ENCODE measurements around the gene ACACB. TPM values are rescaled to one million over a fixed set of nuclear protein-coding genes. Genes with fewer than 3 reads are reported as not detected.

Gene ACACB
- total and polyA plus RNA-seq, 4 donors: 8.4 to 70.3 (median 30.1) TPM

DNA sequence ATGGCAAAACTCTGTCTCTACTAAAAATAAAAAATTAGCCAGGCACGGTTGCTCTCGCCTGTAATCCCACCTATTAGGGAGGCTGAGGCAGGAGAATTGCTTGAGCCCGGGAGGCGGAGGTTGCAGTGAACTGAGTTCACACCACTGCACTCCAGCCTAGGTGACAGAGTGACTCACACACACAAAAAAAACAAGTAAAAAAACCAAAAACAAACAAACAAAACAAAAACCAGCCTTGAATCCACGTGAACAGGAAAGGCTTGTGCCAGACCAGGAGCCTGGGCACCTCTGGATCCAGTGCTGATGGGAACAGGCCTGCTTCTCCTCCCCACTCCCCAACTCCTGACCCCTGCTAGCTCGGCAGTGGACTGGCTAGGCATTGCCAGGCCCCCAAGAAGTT is 189.2 kb downstream of the ACACB start:
- Histone ChIP-seq H3K4me3 (ENCODE audit: low read length in 2 of 2) (no peak overlapping the region), H3K27me3 (ENCODE audit: control insufficient read depth in 1 of 2, insufficient read depth in 2 of 2, low read length in 1 of 2) (peaks cover 0 to 2% of the 10 kb centered on the region in 2 donors), H3K36me3 (ENCODE audit: control insufficient read depth in 1 of 2, insufficient read depth in 2 of 2, low read length in 1 of 2) (no peaks in the 10 kb centered on the region), H3K27ac (ENCODE audit: low read depth in 1 of 2, low read length in 2 of 2) (no peak overlapping the region), H3K4me1 (ENCODE audit: control insufficient read depth in 1 of 2, insufficient read depth in 2 of 2, low read length in 2 of 2) (no peaks in the 10 kb centered on the region), H3K9me3 (ENCODE audit: control insufficient read depth, low read length) (no peaks in the 10 kb centered on the region)
- intact Hi-C loops (cut with DNase I): no loop called here
- no peak for ATAC-seq (ENCODE audit: low FRiP score)
- DNase-seq: no peak
- 72 to 74% methylated on average over 6 of the region's 6 CpGs for WGBS, 2 donors

DNA sequence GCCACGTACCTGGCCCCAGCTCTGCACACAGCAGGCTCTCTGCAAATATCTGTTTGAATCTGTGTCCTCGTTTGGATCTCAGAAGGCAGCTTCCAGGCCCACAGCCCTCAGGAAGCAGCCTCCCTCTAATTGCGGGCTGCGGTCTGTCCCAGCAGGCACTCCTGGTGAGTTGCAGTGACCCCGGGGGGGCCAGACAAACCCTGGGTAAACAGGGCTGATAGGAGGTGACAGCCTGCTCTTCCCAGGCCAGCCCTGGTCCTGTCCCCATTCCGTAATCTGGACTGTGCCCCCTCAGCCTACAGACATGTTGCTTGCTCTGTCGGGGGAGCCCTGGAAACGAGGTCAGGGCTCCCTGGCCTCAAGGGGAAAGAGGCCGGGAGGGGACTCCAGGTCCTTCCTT is 190.7 kb downstream of the ACACB start:
- Histone ChIP-seq H3K4me3 (ENCODE audit: low read length in 2 of 2) (no peak overlapping the region), H3K9me3 (ENCODE audit: control insufficient read depth, low read length) (no peaks in the 10 kb centered on the region), H3K27ac (ENCODE audit: low read depth in 1 of 2, low read length in 2 of 2) (no peak overlapping the region), H3K4me1 (ENCODE audit: control insufficient read depth in 1 of 2, insufficient read depth in 2 of 2, low read length in 2 of 2) (no peaks in the 10 kb centered on the region), H3K36me3 (ENCODE audit: control insufficient read depth in 1 of 2, insufficient read depth in 2 of 2, low read length in 1 of 2) (no peaks in the 10 kb centered on the region), H3K27me3 (ENCODE audit: control insufficient read depth in 1 of 2, insufficient read depth in 2 of 2, low read length in 1 of 2) (peaks cover 0 to 2% of the 10 kb centered on the region in 2 donors)
- DNase-seq: no peak
- intact Hi-C loops (cut with DNase I): no loop called here
- ATAC-seq (ENCODE audit: low FRiP score): peak; percentile 24
- WGBS, 2 donors: 77 to 79% methylated on average over 9 of the region's 9 CpGs

DNA sequence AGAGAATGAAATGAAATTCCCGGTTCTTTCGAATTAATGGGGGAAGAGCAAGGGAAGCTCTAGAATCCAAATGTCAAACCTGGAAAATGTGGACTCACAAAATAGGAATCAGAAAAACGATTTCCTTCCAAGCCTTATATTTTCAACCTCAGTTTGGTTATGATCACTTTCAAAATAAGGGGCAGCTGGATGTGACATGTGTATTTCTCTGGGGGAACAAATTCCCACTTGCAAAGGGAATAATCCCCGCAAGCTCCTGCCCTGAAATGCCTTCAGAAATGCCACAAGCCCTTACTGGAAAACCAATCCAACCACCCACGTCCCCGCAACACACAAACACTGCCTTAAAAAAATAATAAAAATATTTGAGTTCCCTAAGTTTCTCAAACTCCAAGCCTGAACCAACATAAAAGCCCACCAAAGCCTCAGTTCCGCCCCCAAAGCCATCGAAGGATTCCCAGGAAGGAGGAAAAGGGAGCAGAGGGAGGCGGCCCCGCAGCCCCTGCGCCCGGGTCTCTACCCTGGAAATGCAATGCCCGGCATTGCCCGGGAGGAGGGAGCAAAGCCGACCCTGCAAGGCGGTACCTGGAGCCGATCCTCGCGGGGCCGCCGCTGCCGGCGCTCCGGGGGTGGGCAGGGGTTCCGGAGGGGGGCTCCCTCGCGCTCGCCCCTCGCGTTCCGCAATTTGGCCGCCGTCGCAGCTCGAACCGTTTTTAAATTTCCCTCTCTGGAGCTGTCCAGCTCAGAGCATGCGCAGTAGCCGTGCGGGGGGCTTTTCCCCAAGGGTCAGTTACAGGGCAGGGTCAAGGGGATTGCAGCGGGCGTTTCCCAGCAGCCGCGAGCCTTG is 192.4 kb downstream of the ACACB start, which contains the start of gene FOXN4:
Gene FOXN4, minus strand, starts transcription at position 751 of the 847 bp plus-strand sequence. CDS start 963 bp downstream, outside the sequence.
- H3K4me1 ChIP-seq (ENCODE audit: control insufficient read depth in 1 of 2, insufficient read depth in 2 of 2, low read length in 2 of 2): no peaks in the 10 kb centered on the region
- peak within 1 kb of the TSS; percentile 59 to 74 for H3K4me3 ChIP-seq (ENCODE audit: low read length in 2 of 2)
- no peaks in the 10 kb centered on the region for H3K27me3 ChIP-seq (ENCODE audit: control insufficient read depth in 1 of 2, insufficient read depth in 2 of 2, low read length in 1 of 2)
- no peaks in the 10 kb centered on the region for H3K36me3 ChIP-seq (ENCODE audit: control insufficient read depth in 1 of 2, insufficient read depth in 2 of 2, low read length in 1 of 2)
- H3K9me3 ChIP-seq (ENCODE audit: control insufficient read depth, low read length): no peaks in the 10 kb centered on the region
- WGBS, 2 donors: 8% methylated on average over 39 to 43 of the region's 43 CpGs
- ATAC-seq (ENCODE audit: low FRiP score) (no peak), DNase-seq (no peak)
- intact Hi-C loops (cut with DNase I): no loop called here
- H3K27ac ChIP-seq (ENCODE audit: low read depth in 1 of 2, low read length in 2 of 2): no peak within 1 kb of the TSS

DNA sequence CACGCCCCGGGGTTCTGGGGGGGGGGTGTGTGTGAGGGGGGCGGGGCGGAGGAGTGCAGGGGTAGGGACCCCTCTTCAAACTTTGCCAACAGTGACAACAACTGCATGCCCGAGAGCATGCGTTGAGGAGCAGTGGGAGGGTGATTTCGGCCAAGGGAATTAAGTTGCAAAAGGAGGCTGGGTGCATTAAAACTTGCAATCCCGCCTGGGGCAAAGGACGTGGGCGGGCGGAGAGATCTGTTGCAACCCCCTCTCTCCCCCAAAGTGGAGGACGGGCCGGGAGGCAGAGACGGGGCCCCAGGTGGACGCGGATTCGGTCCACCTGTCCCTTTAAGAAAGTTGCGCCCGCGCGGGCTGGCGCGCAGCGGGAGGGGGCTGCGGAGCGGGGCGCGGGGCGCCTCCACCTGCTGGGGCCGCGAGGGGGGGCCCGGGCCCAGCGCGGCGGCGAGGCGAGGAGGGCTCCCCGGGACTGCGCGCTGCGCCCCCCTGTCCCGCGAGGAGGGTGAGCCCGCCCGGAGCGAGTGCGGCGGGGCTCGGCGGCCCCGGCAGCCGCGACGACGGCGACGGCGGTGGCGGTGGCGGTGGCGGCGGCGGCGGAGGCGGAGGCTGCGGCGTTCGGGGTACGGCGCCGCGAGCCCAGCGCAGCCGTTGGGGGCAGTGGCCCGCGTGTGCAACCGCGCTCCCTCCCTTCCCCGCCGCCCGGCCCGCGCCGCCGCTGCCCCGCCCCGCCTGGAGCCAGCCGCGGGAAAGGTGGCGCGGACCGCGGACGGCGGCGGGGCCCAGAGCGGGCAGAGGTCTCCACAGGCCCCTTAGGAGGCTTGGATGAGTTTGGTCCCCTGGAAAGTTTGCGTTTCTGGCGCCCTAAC is 193.2 kb downstream of the ACACB start:
- no peak for DNase-seq
- Histone ChIP-seq H3K9me3 (ENCODE audit: control insufficient read depth, low read length) (no peaks in the 10 kb centered on the region), H3K4me3 (ENCODE audit: low read length in 2 of 2) (peak overlapping the region; percentile 59 to 74), H3K4me1 (ENCODE audit: control insufficient read depth in 1 of 2, insufficient read depth in 2 of 2, low read length in 2 of 2) (no peaks in the 10 kb centered on the region), H3K27ac (ENCODE audit: low read depth in 1 of 2, low read length in 2 of 2) (no peak overlapping the region), H3K36me3 (ENCODE audit: control insufficient read depth in 1 of 2, insufficient read depth in 2 of 2, low read length in 1 of 2) (no peaks in the 10 kb centered on the region), H3K27me3 (ENCODE audit: control insufficient read depth in 1 of 2, insufficient read depth in 2 of 2, low read length in 1 of 2) (no peaks in the 10 kb centered on the region)
- intact Hi-C loops (cut with DNase I): no loop called here
- 1% methylated on average over 36 to 99 of the region's 99 CpGs for WGBS, 2 donors
- no peak for ATAC-seq (ENCODE audit: low FRiP score)

DNA sequence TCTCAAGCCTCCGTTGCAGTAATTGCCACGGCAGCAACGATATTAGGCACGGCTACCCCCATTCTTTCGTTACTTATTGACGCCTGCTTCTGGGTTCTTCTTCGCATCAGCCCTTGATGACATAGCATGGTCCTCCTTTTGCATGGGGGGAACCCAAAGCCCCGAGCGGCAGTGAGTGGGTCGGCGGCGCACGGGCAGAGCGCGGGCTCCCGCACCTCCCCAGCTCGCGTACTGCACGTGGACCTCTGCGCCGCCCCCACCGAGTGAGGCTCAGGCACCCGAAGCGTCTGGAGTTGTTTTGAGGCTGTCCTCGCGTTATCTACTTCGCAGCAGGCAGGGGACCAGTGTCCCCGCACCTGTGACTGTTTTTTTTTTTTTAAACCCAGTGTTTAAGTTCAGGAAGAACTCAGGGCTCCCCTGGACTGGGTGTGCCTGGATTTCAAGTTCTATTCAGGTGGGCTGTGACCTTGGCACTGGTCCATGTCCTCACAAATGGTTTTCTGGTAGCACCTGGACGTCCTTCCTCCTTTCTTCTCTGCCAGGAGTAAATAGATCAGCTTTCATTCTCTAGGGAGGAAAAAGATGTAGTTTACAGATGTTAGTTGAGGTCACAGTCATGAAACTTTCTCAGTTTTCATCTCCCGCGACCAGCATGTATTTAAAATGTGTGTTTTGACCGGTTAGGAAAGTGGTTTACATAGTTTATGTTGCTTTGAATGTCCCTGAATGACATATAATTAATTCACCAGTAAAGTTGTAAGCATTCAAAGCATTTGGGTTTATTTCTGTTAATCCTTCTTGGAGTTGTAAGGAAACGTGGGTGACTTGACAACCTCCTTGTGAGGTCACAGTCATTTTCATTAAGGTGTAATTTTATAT is 194.1 kb downstream of the ACACB start:
- Histone ChIP-seq H3K27ac (ENCODE audit: low read depth in 1 of 2, low read length in 2 of 2) (no peak overlapping the region), H3K36me3 (ENCODE audit: control insufficient read depth in 1 of 2, insufficient read depth in 2 of 2, low read length in 1 of 2) (no peaks in the 10 kb centered on the region), H3K9me3 (ENCODE audit: control insufficient read depth, low read length) (no peaks in the 10 kb centered on the region), H3K27me3 (ENCODE audit: control insufficient read depth in 1 of 2, insufficient read depth in 2 of 2, low read length in 1 of 2) (no peaks in the 10 kb centered on the region), H3K4me1 (ENCODE audit: control insufficient read depth in 1 of 2, insufficient read depth in 2 of 2, low read length in 2 of 2) (no peaks in the 10 kb centered on the region), H3K4me3 (ENCODE audit: low read length in 2 of 2) (peak overlapping the region; percentile 59 to 74)
- intact Hi-C loops (cut with DNase I): no loop called here
- ATAC-seq (ENCODE audit: low FRiP score): no peak
- 12% methylated on average over 33 of the region's 33 CpGs for WGBS, 2 donors
- DNase-seq: no peak

Other genes starting within 250 kb of the ACACB start
- gene DAO, start 236.5 kb upstream of the ACACB start, total RNA-seq: not detected
- not detected for gene DAO, start 236.5 kb upstream of the ACACB start, polyA plus RNA-seq
- gene SVOP, start 95.5 kb upstream of the ACACB start, total RNA-seq: not detected
- gene SVOP, start 95.5 kb upstream of the ACACB start, polyA plus RNA-seq: not detected
- gene USP30, start 64.0 kb upstream of the ACACB start, total RNA-seq: 10 to 100 TPM in 1 of 2 donors, 1 to 10 TPM in 1; 7.3 to 14.8 TPM
- gene USP30, start 64.0 kb upstream of the ACACB start, polyA plus RNA-seq: 1 to 10 TPM; 4.1 to 6.6 TPM
- gene ALKBH2, start 23.1 kb upstream of the ACACB start, total RNA-seq: 10 to 100 TPM; 11.0 to 12.6 TPM
- gene ALKBH2, start 23.1 kb upstream of the ACACB start, polyA plus RNA-seq: 10 to 100 TPM; 12.1 to 36.3 TPM
- gene UNG, start 19.0 kb upstream of the ACACB start, total RNA-seq: 10 to 100 TPM in 1 of 2 donors, 1 to 10 TPM in 1; 9.1 to 17.6 TPM
- 1 to 10 TPM; 7.4 to 8.5 TPM for gene UNG, start 19.0 kb upstream of the ACACB start, polyA plus RNA-seq
- gene FOXN4, start 192.7 kb downstream of the ACACB start, total RNA-seq: not detected
- gene FOXN4, start 192.7 kb downstream of the ACACB start, polyA plus RNA-seq: not detected
- gene MYO1H, start 231.3 kb downstream of the ACACB start, total RNA-seq: not detected
- not detected for gene MYO1H, start 231.3 kb downstream of the ACACB start, polyA plus RNA-seq